Brain microvascular endothelial cell (primary cell): ENCODE results near the gene ADGRG3.

Experiments
- DNase-seq: peaks from one replicate; pipeline ENCODE4 v3.0.0-alpha.2; 2020
- H3K27ac ChIP-seq: fragments of 250-450 bp; sonication (Bioruptor Pico); 2 replicates; pipeline ENCODE4 v1.5.1; 2020; ENCODE audit warnings: mild to moderate bottlenecking, moderate library complexity
- H3K27me3 ChIP-seq: fragments of 250-450 bp; sonication (Bioruptor Pico); replicated peaks from 2 replicates; pipeline ENCODE4 v1.5.1; 2020; ENCODE audit warnings: mild to moderate bottlenecking
- H3K36me3 ChIP-seq: fragments of 250-450 bp; sonication (Bioruptor Pico); replicated peaks from 2 replicates; pipeline ENCODE4 v1.5.1; 2020; ENCODE audit warnings: mild to moderate bottlenecking
- H3K4me3 ChIP-seq: 2 replicates; pipeline ENCODE4 v1.5.1; 2011; ENCODE audit warnings: low read depth, mild to moderate bottlenecking, control low read depth, low read length, moderate library complexity
- CTCF ChIP-seq: IDR thresholded peaks from 2 replicates; pipeline ENCODE4 v1.5.1; 2011; ENCODE audit warnings: low read depth, mild to moderate bottlenecking, moderate library complexity, low read length, control low read depth, inconsistent platforms; ENCODE audit errors: missing control alignments
- in situ Hi-C: cut with HindIII; loops from 2 replicates; pipeline ENCODE4 v1.10.0; 2017; ENCODE audit warnings: low sequenced_read_pairs, low pct_ligation_motif_present

Gene ADGRG3

DNA sequence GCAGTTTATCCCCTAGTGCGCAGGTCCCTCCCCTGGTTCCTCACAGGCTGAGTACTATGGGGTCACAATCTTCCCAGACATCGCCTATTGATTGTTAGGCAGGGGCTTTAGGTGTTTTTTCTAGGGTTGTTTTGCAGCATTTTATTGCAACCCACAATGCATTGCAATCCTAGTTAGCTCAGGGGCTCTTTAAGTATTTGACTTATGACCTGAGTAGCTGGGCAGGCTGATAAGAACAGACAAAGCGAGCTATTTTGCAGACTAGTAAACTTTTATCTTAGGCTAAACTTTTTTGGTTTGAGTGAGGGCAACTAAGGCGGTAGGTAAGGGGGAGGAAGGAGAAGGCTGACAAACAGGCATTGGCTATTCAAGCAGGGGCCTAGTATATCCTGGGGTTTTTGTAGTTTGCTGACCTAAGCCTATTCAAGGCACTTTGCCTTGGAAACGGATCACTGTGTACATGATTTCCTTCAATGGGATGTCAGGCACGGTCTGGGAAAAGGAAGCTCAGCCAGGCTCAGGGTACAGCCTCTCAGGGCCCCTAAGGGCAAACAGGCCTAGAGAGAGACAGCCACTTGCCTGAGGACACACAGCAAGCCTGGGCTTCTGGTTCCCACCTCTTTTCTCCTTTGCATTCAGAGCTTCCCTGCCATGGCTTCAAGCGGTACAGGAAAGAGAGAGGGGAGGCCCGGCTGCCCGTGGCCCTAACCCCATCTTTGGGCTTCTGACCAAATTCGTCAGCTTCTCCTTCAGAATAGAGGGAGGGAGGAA is 32.9 kb downstream of the ADGRG3 start:
- no peak overlapping the region for H3K27ac ChIP-seq

GRCh38 chr16:57701759-57702371 is 33.8 kb downstream of the ADGRG3 start:
- DNase-seq = no peak
- in situ Hi-C loops = no loop called here
- H3K27ac ChIP-seq = no peak overlapping the region
- no peak for TF ChIP-seq CTCF
- no peaks in the 10 kb centered on the region for H3K27me3 ChIP-seq
- H3K4me3 ChIP-seq = no peak overlapping the region
- H3K36me3 ChIP-seq = no peaks in the 10 kb centered on the region

More for the DNA sequence above, 32.9 kb downstream of the ADGRG3 start:
- Histone ChIP-seq H3K27me3 (no peaks in the 10 kb centered on the region), H3K36me3 (no peaks in the 10 kb centered on the region), H3K4me3 (no peak overlapping the region)
- in situ Hi-C loops = no loop called here
- DNase-seq = no peak
- TF ChIP-seq CTCF = no peak

GRCh38 chr16:57703416-57704010 is 35.4 kb downstream of the ADGRG3 start:
- Histone ChIP-seq H3K36me3 (no peaks in the 10 kb centered on the region), H3K27me3 (no peaks in the 10 kb centered on the region), H3K27ac (no peak overlapping the region), H3K4me3 (no peak overlapping the region)
- no peak for TF ChIP-seq CTCF
- in situ Hi-C loops = no loop called here
- no peak for DNase-seq

GRCh38 chr16:57704011-57704904 is 36.2 kb downstream of the ADGRG3 start:
- no peak overlapping the region for H3K4me3 ChIP-seq
- H3K27ac ChIP-seq = no peak overlapping the region
- DNase-seq = no peak
- TF ChIP-seq CTCF = no peak
- H3K27me3 ChIP-seq = no peaks in the 10 kb centered on the region
- no peaks in the 10 kb centered on the region for H3K36me3 ChIP-seq
- in situ Hi-C loops = no loop called here

DNA sequence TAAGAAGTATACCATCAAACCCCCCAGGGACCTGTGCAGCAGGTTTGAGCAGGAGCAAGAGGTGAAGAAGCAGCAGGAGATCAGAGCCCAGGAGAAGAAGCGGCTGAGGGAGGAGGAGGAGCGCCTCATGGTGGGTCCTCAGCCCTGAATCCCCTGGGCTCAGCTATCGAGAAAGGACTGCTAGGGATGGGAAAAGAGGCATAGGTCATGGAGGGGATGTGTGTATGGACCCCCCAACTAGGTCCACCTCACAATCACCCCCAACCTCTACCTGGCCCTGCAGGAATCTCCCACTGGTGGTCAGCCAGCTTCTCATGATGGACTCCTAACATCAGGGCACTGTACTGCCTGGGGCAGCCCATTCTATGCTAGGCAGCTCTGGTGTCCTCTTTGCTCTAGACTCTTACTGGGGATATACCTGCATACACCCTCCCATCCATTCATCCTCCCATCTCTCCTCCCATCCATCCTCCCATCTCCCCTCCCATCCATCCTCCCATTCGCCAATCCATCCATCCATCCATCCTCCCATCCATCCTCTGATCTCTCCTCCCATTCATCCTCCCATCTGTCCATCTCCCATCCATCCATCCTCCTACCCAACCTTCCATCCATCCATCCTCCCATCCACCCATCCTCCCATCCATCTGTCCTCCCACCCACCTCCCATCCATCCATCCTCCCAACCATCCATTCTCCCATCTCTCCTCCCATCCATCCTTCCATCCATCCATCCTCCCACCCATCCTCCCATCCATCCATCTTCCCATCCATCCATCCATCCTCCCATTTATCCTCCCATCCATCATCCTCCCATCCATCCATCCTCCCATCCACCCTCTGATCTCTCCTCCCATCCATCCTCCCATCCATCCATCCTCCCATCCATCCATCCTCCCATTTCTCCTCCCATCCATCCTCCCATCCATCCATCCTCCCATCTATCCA is 37.1 kb downstream of the ADGRG3 start:
- Histone ChIP-seq H3K36me3 (no peaks in the 10 kb centered on the region), H3K4me3 (no peak overlapping the region), H3K27ac (no peak overlapping the region), H3K27me3 (peaks cover 4% of the 10 kb centered on the region)
- DNase-seq = no peak
- no peak for TF ChIP-seq CTCF
- in situ Hi-C loops = no loop called here
